ENCODE results near the gene FAM47B.

Gene FAM47B

DNA sequence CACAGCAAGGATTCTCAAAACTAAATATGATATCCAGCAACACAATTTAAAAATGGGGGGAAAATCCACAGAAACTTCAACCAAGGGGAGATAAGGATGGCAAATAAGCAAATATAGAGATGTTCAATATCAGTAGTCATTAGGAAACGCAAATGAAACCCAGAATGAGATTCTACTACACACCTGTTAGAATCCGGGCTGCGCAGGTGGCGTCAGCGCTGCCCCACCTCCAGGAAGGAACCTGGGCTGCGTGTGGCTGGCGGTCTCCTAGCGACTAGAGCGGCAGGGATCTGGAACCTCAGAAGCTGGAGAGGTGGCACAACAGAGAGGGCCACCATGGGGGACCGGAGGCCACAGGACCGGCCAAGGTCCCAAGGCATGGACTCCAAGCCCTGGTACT lies at the start of gene FAM47B:
Gene FAM47B (plus strand): TSS at position 301 of the 400 bp plus-strand sequence. CDS start 36 bp downstream, at position 337.
- no peak for FAIRE-seq

GRCh38 chrX:34893741-34894140 lies 48.9 kb upstream of the FAM47B start:
- peak; percentile 47 for FAIRE-seq

DNA sequence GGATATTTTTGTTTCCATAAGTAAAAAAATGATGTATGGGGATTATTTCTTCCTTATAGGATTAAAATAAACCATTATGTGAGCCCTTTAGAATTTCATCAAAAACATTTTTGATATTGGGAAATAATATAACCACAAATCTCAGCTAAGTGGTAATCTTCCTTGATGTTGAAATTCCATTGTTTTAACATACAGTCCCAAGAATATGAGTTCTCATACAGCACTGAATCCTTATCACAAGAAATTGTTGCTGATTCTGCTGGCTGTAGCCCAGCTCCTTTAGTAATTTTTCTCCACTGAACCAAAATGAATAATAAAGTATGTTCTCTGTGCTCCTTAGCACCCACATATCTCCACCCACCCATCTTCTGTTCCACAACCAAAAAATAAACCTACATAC lies 41.9 kb upstream of the FAM47B start:
- no peak for FAIRE-seq

GRCh38 chrX:34901761-34902160 lies 40.8 kb upstream of the FAM47B start:
- no peak for FAIRE-seq

DNA sequence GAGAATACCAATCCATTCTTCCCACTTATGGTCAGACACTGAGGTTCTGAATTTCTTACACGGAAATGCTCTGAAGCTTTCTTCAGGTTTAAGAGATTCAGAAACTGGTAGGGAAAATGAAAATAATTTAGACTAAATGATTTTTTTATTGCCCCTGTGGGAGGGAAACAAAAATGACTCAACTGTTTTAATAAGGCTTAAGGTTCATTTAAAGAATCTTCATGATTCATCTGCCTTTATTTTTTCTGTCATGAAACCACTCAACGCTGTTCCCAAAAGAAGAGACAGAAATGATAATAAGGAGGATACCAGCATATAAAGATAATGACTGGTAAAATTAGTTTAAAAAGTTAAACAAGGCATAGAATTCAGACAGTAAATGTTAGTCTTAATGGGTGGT lies 39.3 kb upstream of the FAM47B start:
- FAIRE-seq = no peak

- FAIRE-seq = no peak
Measured at GRCh38 chrX:34909151-34909550, 33.4 kb upstream of the FAM47B start.

- FAIRE-seq = no peak
Measured at GRCh38 chrX:34915463-34916225, 27.0 kb upstream of the FAM47B start.

- FAIRE-seq = no peak
Measured at GRCh38 chrX:34917146-34917545, 25.4 kb upstream of the FAM47B start.

- peak; percentile 58 for FAIRE-seq
Measured at GRCh38 chrX:34918091-34918736, 24.4 kb upstream of the FAM47B start.

DNA sequence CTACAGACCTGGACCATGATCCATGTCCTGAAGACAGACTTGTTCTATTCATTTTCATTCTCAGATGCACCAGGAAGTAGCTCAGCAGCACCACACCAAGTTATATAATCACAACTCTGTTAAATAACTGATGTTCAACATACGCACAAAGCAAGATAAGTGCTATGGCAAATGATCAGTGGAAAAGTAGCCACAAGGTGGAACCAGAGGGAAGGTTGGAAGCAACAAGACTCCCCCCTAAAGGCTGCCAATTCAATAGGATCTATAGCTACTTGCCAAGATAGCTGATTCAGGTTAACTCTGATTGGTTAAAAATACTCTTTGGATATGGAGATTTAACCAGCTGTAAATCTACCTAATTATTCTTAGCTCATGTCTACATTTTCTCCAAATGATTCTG lies 23.7 kb upstream of the FAM47B start:
- no peak for FAIRE-seq

DNA sequence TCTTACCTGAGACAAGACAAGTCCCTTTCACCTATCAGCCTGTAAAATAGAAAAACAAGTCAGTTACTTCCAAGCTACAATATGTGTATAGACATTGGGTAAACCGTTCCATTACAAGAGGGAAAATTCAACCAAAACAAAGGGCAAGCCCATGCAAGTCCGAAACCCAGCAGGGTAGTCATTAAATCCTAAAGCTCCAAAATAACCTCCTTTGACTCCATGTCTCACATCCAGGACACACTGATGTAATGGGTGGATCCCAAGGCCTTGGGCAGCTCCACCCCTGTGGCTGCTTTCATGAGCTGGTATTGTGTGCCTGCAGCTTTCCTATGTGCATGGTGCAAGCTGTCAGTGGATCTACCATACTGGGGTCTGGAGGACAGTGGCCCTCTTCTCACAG lies 14.7 kb upstream of the FAM47B start:
- FAIRE-seq = no peak

- FAIRE-seq = no peak
Measured at GRCh38 chrX:34943235-34943634, 639 bp downstream of the FAM47B start.

DNA sequence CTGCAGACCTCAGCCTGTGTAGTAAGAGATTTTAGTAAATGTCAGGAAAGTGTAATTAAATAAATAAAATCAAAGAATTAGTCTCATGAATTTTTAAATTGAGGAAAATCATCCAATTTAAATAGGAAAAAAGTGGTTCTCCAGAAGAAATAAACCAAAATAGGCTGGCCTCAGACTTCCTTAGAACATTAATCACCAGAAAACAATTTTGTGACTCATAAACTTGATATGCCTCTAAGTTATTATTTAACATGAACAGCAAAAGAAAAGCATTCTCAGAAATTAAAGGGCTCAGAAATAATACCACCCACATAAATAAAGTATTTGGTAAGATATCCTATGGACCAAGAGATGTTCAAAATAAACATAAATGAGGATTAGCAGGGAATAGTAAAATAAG lies 14.3 kb downstream of the FAM47B start:
- no peak for FAIRE-seq

DNA sequence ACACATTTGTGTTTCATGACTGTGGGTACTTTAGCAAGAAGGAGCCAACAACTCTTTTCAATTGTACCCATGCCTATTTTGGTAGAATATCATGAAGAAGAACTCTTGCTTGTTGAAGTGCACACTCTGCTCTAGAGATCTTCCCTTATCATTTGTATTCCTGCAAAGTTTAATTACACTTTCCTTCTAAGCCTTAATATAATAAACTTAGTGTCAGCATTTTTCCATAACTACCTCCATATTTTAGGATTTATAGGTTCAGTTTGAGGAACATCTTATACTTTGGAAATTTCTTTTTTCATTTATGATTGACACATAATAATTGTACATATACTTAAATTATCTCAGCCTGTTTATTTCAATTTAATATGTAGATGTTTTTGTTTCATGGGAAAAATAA lies 19.1 kb downstream of the FAM47B start:
- FAIRE-seq = no peak

GRCh38 chrX:34972206-34972605 lies 29.6 kb downstream of the FAM47B start:
- no peak for FAIRE-seq

DNA sequence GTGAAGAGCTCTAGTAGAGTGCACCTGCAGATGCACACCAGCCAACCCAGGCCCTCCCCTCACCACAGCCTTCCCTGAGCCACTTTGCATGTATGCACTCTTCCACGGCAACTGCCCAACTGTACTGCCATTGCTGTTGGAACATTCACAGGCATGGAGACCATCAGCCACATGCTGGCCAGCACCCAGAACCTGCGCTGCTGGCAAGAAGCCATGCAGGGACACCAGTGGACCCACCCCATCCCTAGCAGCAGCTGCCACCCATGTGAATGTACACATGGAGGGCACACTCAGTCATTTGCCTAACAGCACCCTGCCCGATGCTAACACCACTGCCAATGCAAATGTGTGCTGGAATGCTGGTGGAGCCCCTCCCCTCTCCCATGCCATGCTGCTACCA lies 35.6 kb downstream of the FAM47B start:
- FAIRE-seq = no peak

DNA sequence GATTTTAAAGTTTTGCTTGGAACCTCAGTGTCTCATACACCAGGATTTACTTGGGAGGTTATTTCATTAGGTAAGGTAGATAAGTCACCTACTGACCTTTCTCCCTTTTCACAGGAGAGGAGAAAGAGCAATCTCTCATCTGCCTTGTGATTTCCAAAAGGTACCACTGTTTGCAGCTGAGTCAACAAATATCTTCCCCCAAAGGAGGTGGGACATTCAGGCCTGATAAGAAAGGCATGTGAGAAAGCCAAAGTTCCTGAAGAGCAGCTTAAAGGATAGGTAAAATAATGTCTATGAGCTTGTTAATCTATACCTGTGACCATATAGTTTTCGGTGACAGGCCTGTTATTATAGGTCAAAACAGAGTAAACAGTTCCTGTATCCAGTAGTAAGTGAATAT lies 45.0 kb downstream of the FAM47B start:
- no peak for FAIRE-seq
